SIG-M5 (cell line): ENCODE measurements around the gene LYPLAL1.
"Not testable (repeated sequence)": the region's sequence is repeated elsewhere in the genome, so short reads cannot be mapped to it uniquely, and the experiment has no call there.

Experiments used
- DNase-seq: peaks from one replicate; lab custom pipeline; 2025; lab: John Stamatoyannopoulos, UW

LYPLAL1 gene

GRCh38 chr1:219163401-219163954 is 10.2 kb upstream of the LYPLAL1 start:
- no peak for DNase-seq

DNA sequence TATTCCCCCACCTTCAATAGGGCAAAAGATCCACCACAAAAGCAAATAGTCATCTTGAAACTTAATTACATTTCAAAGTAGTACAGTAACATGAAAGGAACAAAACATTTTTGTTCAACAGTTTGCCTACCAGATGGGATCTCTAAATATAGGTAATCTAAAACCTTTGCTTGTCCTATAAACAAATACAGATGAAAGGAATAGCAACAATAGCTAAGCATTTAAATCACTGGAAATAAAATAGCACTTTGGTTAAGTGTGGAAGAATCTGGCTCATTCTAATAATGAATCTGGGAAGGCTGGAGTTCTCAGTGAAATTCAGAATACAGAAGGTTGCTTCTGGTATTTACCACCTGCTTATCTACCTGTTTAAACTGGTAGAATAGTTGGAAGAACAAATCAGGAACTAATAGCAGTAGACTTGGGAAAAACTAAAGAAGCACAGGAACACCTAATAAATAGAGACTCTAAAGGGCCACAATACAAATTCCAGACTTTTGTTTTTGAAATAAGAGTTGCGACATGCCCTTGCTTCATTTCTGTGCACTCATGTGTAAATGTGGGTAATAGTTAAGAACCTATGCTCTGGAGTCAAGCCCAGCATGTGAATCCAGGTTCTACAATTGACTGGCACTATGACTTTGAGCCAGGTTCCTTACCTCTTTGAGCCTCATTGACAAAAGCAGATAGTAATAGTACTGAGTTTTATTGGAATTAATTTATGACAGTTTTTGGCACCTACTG is 2.3 kb upstream of the LYPLAL1 start:
- DNase-seq: no peak

DNA sequence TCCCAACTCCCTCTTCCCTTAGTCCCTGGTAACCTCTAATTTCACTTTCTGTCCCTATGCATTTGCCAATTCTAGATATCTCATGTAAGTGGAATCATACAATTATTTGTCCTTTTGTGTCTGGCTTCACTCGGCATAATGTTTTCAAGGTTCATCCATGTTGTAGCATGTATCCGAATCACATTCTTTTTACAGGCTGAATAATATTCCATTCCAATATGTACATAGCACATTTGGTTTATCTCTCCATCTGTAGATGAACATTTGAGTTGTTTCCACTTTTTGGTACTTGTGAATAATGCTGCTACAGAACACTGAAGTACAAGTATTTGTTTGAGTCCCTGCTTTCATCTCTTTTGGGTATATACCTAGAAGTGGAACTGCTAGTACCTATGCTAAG is 857 bp upstream of the LYPLAL1 start:
- no peak for DNase-seq

- DNase-seq: no peak
Observed at GRCh38 chr1:219173434-219173757, 282 bp upstream of the LYPLAL1 start.

- no peak for DNase-seq
Observed at GRCh38 chr1:219174460-219175211, 958 bp downstream of the LYPLAL1 start.

DNA sequence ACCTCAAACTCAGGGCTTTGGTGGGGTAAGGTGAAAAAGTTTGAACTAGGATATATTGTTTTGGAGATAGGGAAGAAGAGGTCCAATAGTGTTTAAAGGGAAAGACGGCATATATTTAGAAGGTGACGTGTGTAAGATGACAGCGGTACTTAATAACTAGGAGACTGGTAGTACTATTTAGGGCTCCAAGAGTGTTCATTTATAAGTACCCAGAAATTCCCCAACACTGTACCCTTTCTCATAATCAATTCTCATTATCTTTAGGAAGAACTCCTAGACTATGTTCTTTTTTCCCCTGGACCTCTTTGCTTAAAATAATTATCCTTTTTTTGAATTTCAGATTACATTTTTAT is 1.5 kb downstream of the LYPLAL1 start:
- no peak for DNase-seq

DNA sequence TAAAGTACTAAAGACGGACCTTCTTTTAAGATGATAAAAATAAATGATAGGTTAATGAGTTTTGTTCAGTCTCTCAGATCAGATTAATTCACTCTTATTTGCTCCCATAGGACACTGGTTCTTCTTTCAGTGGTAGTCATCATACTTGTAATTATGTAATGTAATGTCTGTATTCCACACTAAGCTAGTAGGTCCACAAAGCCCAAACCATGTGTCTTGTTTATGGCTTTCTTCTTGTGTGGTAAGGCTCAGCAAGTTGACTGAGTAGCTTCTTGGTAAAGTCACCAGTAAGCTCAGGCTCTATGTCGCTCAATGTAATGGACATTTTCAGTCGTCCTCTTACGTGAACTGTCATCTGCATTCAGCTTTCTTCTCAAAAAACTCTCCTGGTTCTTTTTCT is 2.5 kb downstream of the LYPLAL1 start:
- DNase-seq: no peak

GRCh38 chr1:219177363-219177762 is 3.7 kb downstream of the LYPLAL1 start:
- DNase-seq: no peak

DNA sequence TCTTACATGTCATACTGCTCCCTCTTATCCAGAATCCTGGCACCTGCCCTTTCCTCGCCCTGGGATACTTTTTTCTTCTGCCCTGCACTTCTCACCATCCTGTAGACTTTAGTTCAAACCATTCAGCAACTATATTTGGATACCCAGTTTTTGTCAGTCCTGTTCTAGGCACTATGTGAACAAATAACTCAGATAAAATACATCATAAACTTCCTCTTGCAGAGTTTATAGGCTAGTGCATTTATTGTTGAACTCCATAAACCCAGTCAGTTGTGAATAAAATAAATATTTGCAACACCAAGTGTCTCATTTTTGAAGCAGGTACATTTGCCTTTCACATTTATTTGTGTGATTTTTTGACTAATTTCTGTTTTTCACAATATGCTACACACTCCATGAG is 4.3 kb downstream of the LYPLAL1 start:
- DNase-seq: no peak

DNA sequence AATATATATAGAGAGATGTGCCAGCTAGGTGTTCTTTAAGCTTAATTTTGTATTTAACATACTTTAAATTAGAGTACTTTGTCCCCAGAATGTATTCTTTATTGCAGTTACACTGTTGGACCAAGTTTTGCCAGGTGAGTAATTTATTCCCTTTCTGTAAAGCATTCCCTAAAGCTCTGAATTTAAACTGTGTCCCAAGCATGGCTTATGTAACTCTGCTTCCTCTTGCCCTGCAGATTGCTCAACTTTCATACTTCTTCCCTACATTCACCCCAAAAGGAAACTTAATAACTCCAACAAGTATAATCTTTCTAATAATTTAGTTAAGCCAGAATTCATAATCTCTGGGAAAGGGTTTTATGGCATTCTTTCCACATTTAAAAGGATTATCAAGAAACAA is 5.6 kb downstream of the LYPLAL1 start:
- DNase-seq: no peak

DNA sequence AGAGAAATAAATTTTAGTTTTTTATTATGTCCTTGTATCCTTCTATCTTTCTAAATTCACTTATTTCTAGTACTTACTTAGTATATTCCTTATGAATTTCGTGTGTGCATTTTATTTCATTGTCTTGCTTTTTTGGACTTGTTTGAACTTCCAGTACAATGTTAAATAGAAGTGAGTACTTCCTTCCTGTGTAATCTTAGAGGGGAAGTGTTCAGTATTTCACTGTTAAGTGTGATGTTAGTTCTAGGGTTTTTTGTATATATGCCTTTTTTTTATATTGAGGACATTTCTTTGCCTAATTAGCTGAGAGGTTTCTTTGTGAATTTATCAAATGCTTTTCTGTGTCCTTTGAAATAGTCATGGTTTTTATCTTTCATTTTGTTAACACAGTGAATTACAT is 10.7 kb downstream of the LYPLAL1 start:
- no peak for DNase-seq

DNA sequence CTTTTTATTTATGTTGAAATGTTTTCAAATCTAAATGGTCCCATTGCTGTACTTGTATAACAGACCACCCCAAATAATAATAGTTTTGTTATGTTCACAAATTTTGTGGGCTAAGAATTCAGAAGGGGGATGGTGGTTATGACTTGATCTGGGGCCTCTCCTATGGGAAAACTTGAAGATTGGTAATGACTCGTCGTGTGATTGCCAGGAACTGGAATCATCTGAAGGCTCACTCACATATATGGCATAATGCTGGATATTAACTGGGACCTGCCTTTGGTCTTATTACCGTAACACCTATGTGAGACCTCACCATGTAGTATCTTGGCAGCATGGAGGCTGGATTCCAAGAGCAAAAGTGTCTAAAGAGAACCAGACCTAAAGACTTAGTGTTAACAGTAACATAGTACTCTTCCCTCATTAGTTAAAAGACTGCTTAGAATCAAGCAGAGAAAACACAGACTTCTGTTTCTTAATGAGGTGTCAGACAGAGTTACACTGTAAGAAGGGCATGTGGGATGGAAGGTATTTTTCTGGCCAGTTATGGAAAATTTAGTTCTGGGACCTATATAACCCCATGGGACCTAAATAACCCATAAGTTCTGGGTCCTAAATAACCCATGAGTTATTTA is 11.9 kb downstream of the LYPLAL1 start:
- no peak for DNase-seq

- DNase-seq: no peak
Observed at GRCh38 chr1:219188331-219188803, 14.7 kb downstream of the LYPLAL1 start.

DNA sequence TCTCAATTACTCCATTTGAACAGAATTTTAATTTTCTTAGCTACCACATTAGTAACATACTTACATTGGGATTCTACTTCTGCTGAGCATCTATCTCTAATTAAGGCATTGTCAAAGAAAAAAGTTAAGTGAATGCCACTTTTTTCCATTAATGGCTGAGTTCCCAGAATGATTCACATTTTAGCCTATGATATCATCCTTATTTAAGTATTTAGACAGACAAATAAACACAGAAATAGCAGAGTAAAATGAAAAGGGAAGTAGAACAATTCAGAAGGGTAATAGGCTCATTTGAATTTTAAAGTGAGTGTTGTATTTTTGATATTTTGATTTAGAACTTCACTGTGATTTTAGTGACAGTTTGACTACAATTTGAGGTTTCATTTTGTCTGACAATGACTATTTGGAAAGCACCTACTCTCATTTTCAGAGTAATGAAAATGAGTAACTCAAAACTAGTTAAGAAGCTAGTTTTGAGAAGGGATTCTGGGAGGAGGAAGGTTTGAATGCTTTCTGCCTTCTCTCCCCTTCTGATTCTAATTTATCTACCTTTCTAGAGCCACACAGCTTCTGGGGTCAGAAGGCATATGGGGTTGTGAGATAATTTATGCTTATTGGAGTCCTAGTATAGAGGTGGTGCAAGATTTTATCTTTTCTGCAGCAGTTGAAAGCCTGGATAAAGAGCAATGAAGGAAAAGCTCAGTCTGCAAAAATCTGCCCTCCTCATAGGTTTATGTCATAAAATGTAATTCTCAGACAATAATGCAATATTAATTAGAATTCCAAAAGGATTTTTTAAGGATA is 15.5 kb downstream of the LYPLAL1 start:
- no peak for DNase-seq

DNA sequence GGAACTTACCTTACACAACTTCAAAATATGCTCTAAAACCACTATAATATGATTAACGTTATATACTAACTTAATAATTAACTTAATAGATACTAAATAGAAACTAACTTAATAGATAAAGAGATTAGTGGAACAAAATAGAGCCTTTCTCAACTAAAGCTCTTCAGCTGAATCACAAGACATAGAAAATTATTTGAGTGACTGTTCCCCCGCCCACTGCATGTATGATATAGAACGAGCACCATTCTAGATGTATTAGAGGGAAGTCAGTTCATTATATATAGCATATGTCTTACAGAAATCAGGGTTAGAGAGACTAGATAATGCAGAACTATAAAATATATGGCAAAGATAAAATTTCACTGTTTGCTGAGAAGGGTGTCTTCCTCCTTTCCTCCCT is 16.3 kb downstream of the LYPLAL1 start:
- DNase-seq: no peak

GRCh38 chr1:219190605-219191004 is 16.9 kb downstream of the LYPLAL1 start:
- no peak for DNase-seq

DNA sequence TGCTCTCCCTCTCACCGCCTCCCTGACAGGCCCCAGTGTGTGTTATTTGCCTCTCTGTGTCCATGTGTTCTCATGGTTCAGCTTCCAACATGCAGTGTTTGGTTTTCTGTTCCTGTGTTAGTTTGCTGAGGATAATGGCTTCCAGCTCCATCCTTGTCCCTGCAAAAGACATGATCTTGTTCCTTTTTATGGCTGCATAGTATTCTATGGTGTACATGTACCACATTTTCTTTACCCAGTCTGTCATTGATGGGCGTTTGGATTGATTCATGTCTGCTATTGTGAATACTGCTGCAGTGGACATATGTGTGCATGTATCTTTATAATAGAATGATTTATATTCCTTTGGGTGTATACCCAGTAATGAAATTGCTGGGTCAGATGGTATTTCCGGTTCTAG is 22.2 kb downstream of the LYPLAL1 start:
- DNase-seq: not testable (repeated sequence)

DNA sequence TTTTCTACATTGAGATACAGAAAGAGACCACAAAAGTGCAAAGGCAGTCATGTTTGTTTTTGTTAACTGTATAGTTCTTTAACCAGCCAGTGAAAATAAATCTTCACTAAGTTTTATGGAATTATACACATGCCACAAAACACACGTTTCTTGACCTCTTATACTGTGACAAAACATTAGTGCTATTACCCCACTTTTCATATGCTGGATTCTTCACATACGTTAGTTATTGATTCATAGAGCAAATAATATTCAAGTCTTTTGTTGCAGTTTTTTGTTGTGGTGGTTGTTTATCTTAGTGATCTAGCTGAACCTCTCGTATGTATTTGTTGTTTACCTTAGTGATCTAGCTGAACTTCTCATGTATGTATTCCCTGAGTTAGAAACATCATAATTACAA is 28.0 kb downstream of the LYPLAL1 start:
- no peak for DNase-seq

DNA sequence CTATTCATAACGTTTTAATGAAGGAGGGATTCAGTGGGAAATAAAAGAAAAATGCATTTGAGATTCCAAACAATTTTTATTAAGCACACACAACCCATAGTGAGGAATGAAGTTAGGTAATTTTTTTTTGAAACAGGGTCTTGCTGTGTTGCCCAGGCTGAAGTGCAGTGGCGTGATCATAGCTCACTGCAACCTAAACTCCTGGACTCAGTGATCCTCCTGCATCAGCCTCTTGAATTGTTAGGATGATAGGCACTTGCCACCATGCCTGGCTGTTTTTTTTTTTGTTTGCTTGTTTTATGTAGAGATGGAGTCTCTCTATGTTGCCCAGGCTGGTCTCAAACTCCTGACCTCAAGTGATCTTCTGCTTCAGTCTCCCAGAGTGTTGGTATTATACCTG is 28.9 kb downstream of the LYPLAL1 start:
- no peak for DNase-seq

DNA sequence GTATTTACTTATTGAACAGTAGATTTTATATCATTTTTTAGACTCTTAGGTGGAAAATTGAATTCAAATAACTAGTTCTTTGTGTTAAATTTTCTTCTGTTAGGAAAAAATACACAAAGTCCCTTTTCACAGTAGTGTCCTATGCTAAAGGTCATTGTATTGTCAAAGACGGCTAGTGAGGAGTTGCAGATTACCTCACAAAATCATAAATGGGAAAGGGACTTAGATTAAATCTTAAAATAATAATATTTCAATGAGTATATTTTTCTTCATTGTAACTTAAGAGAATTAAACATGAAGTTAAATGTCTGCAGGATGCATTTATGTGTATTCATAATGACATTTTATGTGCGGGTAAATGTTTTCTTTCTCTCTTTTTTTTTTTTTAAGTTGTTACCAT is 32.7 kb downstream of the LYPLAL1 start:
- no peak for DNase-seq

DNA sequence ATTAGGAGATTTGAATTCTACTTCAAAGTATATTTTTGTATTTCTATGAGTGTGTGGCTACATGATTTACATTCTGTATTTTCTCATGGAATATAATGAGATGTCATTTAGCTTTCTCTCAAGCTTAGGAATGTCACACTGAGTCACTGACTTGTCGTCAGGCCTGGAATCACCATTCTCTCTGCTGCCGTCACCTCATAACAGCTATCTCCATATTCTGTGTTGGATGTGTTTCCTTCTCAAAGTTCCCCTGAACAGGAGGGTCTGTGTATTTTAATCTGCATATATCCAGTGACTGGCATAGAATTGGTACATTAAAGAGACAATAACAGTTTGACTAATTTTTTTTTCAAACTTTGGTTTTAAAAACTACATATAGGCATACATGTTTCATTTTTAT is 35.9 kb downstream of the LYPLAL1 start:
- no peak for DNase-seq

DNA sequence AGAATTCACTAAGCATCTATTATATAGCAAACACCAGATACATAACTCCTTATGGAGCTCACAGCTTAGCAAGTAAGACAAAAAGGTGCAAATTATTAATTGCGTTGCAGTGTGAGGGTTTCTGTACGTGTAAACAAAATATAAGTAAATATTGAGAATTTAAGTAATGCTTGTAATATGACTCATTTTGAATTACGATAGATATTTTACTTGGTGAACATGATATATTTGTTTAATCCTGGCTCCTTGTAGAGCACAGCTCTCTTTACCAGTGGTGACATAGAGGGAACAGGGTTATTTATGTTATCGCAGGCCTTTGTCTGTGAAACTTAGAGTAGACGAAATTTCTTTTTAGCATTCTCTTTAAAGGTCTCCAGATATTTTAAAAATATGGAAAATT is 36.4 kb downstream of the LYPLAL1 start:
- DNase-seq: no peak
